ENCODE data around the gene KLHDC2. TPM values are rescaled to one million over a fixed set of nuclear protein-coding genes. Genes with fewer than 3 reads are reported as not detected.
"Not testable (repeated sequence)": the region's sequence is repeated elsewhere in the genome, so short reads cannot be mapped to it uniquely, and the experiment has no call there.

KLHDC2 gene
- 83.7 and 94.5 TPM in 2 replicates for total RNA-seq
- 192 and 236 TPM in 2 replicates for polyA plus RNA-seq

DNA sequence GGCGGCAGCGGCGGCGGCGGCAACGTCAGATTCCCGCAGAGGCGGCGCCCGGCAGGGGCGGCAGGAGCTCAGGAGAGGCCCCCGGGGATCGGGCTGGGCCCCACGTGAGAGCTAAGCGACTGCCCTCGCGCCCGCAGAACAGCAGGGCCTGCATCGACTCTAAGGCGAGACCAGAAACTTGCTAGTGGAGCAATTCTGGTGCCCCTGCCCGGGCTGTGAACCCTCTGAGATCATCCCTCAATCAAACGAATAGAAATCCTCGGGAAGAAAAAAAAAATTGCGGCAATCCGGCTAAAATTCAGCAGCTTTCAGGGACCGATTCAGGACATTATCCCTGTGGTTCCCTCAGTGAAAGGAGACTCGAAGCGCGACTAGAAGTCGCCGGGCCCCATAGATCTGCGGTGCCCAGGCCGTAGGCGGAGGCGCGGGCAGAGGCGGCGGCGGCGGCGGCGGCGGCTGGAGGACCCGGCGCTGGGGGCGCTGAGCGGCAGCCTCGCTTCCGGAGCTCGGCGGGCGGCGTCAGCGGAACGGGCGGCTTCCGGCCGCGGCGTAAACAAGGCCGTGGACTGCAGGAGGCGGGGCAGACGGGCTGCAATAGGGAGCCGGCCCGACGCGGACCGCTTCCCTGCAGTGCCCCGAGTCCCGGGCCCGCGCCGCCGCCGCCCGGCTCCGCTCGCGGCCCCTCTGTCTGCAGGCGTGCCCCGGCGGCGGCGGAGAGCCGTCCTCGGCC lies at the start of gene KLHDC2:
TSS of gene KLHDC2 (plus strand) at position 583 of the 730 bp plus-strand sequence. CDS start 316 bp downstream, outside the sequence.
- Histone ChIP-seq H3K4me3 (peak within 1 kb of the TSS; percentile 83), H3K9me3 (ENCODE audit: low read depth) (no peaks in the 10 kb centered on the region), H3K4me1 (ENCODE audit: low read depth) (peaks cover 20% of the 10 kb centered on the region), H3K36me3 (peaks cover 12% of the 10 kb centered on the region), H3K27ac (peak within 1 kb of the TSS; percentile 97), H3K27me3 (no peaks in the 10 kb centered on the region)
- TF ChIP-seq, protein P1, sequence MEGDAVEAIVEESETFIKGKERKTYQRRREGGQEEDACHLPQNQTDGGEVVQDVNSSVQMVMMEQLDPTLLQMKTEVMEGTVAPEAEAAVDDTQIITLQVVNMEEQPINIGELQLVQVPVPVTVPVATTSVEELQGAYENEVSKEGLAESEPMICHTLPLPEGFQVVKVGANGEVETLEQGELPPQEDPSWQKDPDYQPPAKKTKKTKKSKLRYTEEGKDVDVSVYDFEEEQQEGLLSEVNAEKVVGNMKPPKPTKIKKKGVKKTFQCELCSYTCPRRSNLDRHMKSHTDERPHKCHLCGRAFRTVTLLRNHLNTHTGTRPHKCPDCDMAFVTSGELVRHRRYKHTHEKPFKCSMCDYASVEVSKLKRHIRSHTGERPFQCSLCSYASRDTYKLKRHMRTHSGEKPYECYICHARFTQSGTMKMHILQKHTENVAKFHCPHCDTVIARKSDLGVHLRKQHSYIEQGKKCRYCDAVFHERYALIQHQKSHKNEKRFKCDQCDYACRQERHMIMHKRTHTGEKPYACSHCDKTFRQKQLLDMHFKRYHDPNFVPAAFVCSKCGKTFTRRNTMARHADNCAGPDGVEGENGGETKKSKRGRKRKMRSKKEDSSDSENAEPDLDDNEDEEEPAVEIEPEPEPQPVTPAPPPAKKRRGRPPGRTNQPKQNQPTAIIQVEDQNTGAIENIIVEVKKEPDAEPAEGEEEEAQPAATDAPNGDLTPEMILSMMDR (IDR thresholded peaks at IDR 0.05; ENCODE audit: low read depth, low read length), result peak; percentile 24
- peak; percentile 94 for DNase-seq (ENCODE audit: low read depth in 1 of 2, low spot score in 1 of 2)

GRCh38 chr14:49720744-49721143 lies 47.2 kb upstream of the KLHDC2 start:
- no peak overlapping the region for H3K4me3 ChIP-seq
- H3K9me3 ChIP-seq (ENCODE audit: low read depth), result no peaks in the 10 kb centered on the region
- no peaks in the 10 kb centered on the region for H3K36me3 ChIP-seq
- DNase-seq (ENCODE audit: low read depth in 1 of 2, low spot score in 1 of 2), result no peak
- no peaks in the 10 kb centered on the region for H3K27me3 ChIP-seq
- no peak overlapping the region for H3K27ac ChIP-seq
- TF ChIP-seq, protein P1 (IDR thresholded peaks at IDR 0.05; ENCODE audit: low read depth, low read length), result no peak
- H3K4me1 ChIP-seq (ENCODE audit: low read depth), result no peaks in the 10 kb centered on the region

DNA sequence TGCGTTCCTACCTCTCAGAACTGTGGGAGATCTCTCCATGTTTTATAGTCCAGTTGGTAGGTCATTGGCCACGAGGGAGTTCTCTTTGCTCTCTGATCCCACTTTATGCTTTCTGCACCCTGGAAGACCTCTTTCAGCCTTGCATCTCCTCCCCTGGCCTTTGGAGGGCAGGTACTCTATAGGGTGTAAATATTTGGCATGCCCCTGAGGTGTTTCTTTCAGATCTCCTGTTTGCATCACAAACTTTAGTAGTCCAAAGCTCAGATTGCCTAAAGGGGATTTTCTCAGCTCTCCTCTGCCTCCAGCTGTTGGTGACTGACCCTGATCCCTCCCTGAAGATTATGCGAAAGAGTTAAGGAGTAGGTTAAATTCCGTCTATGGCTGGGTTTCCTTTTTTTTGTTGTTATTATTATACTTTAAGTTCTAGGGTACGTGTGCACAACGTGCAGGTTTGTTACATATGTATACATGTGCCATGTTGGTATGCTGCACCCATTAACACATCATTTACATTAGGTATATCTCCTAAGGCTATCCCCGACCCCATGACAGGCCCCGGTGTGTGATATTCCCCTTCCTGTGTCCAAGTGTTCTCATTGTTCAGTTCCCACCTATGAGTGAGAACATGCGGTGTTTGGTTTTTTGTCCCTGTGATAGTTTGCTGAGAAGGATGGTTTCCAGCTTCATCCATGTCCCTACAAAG lies 46.1 kb upstream of the KLHDC2 start:
- not testable (repeated sequence) for DNase-seq (ENCODE audit: low read depth in 1 of 2, low spot score in 1 of 2); H3K36me3 ChIP-seq; H3K9me3 ChIP-seq (ENCODE audit: low read depth); H3K4me1 ChIP-seq (ENCODE audit: low read depth); H3K27me3 ChIP-seq; H3K4me3 ChIP-seq; H3K27ac ChIP-seq

GRCh38 chr14:49727171-49727570 lies 40.8 kb upstream of the KLHDC2 start:
- H3K4me3 ChIP-seq, result no peak overlapping the region
- no peak for DNase-seq (ENCODE audit: low read depth in 1 of 2, low spot score in 1 of 2)
- no peaks in the 10 kb centered on the region for H3K27me3 ChIP-seq
- H3K27ac ChIP-seq, result no peak overlapping the region
- TF ChIP-seq, protein P1 (IDR thresholded peaks at IDR 0.05; ENCODE audit: low read depth, low read length), result no peak
- H3K4me1 ChIP-seq (ENCODE audit: low read depth), result no peaks in the 10 kb centered on the region
- no peaks in the 10 kb centered on the region for H3K9me3 ChIP-seq (ENCODE audit: low read depth)
- H3K36me3 ChIP-seq, result no peaks in the 10 kb centered on the region

DNA sequence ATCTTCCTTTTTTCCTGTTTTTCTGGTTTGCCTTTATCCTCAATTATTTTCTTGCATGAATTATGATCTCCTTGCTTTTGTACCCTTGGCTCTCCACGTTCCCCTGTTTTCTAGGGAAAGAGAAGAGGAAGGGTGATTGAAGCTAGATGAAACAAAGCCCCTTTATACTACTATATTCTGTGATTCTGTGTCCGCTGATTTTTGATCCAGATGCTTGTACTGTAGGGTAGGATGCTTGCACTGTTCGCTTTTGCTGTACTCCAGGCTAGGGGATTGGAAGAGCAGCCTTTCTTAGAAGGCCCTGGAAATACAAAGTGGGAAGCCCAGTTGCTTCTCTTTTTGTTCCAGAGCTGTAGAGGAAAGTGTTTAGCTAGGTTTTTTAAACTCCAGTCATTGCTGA lies 35.1 kb upstream of the KLHDC2 start:
- DNase-seq (ENCODE audit: low read depth in 1 of 2, low spot score in 1 of 2), result no peak
- no peaks in the 10 kb centered on the region for H3K9me3 ChIP-seq (ENCODE audit: low read depth)
- H3K4me3 ChIP-seq, result no peak overlapping the region
- TF ChIP-seq, protein P1 (IDR thresholded peaks at IDR 0.05; ENCODE audit: low read depth, low read length), result no peak
- H3K27me3 ChIP-seq, result no peaks in the 10 kb centered on the region
- no peaks in the 10 kb centered on the region for H3K4me1 ChIP-seq (ENCODE audit: low read depth)
- H3K27ac ChIP-seq, result no peak overlapping the region
- no peaks in the 10 kb centered on the region for H3K36me3 ChIP-seq

GRCh38 chr14:49733836-49734235 lies 34.1 kb upstream of the KLHDC2 start:
- Histone ChIP-seq H3K27ac (no peak overlapping the region), H3K36me3 (no peaks in the 10 kb centered on the region), H3K4me3 (no peak overlapping the region), H3K9me3 (ENCODE audit: low read depth) (no peaks in the 10 kb centered on the region), H3K27me3 (no peaks in the 10 kb centered on the region), H3K4me1 (ENCODE audit: low read depth) (no peaks in the 10 kb centered on the region)
- TF ChIP-seq, protein P1 (IDR thresholded peaks at IDR 0.05; ENCODE audit: low read depth, low read length), result no peak
- DNase-seq (ENCODE audit: low read depth in 1 of 2, low spot score in 1 of 2), result no peak

DNA sequence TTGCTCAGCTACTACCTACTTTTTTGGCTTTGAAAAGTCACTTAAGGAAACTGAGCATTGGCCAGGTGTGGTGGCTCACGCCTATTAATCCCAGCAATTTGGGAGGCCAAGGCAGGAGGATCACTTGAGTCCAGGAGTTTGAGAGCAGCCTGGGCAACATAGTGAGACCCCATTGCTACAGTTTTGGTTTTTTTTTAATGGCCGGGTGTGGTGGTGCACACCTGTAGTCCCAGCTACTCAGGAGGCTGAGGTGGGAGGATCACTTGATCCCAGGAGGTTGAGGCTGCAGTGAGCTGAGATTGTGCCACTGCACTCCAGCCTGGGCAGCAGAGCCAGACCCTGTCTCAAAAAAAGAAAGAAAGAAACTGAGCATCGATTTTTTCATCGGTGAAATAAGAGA lies 32.3 kb upstream of the KLHDC2 start:
- not testable (repeated sequence) for H3K4me1 ChIP-seq (ENCODE audit: low read depth); DNase-seq (ENCODE audit: low read depth in 1 of 2, low spot score in 1 of 2); H3K27ac ChIP-seq; H3K36me3 ChIP-seq; H3K27me3 ChIP-seq; H3K9me3 ChIP-seq (ENCODE audit: low read depth); H3K4me3 ChIP-seq
